HFF-Myc (cell line): ENCODE results near the gene TMEM198.

Source experiments
- DNase-seq: peaks from one replicate; pipeline ENCODE4 v3.0.0-alpha.2; 2011; ENCODE audit warnings: low read depth; ENCODE audit errors: extremely low read depth
- H3K4me3 ChIP-seq: replicated peaks from 2 replicates; pipeline ENCODE4 v1.5.1; 2011; ENCODE audit warnings: low read depth, mild to moderate bottlenecking, control low read depth, low read length
- TF ChIP-seq, protein P1 (sequence below): IDR thresholded peaks from 2 replicates; pipeline ENCODE4 v1.5.1; 2012; ENCODE audit warnings: mild to moderate bottlenecking, low read depth, low read length, control low read depth; ENCODE audit errors: missing control alignments

TMEM198 gene

GRCh38 chr2:219533930-219534661 lies 9.7 kb upstream of the TMEM198 start:
- no peak for DNase-seq
- H3K4me3 ChIP-seq, result no peak overlapping the region
- TF ChIP-seq, protein P1, sequence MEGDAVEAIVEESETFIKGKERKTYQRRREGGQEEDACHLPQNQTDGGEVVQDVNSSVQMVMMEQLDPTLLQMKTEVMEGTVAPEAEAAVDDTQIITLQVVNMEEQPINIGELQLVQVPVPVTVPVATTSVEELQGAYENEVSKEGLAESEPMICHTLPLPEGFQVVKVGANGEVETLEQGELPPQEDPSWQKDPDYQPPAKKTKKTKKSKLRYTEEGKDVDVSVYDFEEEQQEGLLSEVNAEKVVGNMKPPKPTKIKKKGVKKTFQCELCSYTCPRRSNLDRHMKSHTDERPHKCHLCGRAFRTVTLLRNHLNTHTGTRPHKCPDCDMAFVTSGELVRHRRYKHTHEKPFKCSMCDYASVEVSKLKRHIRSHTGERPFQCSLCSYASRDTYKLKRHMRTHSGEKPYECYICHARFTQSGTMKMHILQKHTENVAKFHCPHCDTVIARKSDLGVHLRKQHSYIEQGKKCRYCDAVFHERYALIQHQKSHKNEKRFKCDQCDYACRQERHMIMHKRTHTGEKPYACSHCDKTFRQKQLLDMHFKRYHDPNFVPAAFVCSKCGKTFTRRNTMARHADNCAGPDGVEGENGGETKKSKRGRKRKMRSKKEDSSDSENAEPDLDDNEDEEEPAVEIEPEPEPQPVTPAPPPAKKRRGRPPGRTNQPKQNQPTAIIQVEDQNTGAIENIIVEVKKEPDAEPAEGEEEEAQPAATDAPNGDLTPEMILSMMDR, result no peak

- no peak overlapping the region for H3K4me3 ChIP-seq
- no peak for DNase-seq
- TF ChIP-seq, protein P1, result no peak
Observed at GRCh38 chr2:219536425-219536824, 7.4 kb upstream of the TMEM198 start.

DNA sequence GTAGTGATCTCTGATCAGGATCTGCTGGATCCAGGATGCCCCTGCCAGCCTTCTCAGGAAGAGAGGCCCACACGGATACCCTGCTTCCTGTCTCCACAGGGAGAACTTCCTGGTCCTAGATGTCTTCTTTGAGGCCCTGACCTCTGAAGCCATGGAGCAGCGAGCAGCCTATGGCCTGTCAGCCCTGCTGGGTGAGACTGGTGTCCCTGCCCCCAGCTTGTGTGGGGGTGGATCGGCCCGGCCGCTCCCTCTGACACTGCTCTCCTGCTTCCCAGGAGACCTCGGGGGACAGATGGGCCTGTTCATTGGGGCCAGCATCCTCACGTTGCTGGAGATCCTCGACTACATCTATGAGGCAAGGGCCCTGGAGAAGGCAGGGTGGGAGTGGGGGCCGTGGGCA lies 6.9 kb upstream of the TMEM198 start:
- TF ChIP-seq, protein P1, result no peak
- H3K4me3 ChIP-seq, result no peak overlapping the region
- DNase-seq, result no peak

DNA sequence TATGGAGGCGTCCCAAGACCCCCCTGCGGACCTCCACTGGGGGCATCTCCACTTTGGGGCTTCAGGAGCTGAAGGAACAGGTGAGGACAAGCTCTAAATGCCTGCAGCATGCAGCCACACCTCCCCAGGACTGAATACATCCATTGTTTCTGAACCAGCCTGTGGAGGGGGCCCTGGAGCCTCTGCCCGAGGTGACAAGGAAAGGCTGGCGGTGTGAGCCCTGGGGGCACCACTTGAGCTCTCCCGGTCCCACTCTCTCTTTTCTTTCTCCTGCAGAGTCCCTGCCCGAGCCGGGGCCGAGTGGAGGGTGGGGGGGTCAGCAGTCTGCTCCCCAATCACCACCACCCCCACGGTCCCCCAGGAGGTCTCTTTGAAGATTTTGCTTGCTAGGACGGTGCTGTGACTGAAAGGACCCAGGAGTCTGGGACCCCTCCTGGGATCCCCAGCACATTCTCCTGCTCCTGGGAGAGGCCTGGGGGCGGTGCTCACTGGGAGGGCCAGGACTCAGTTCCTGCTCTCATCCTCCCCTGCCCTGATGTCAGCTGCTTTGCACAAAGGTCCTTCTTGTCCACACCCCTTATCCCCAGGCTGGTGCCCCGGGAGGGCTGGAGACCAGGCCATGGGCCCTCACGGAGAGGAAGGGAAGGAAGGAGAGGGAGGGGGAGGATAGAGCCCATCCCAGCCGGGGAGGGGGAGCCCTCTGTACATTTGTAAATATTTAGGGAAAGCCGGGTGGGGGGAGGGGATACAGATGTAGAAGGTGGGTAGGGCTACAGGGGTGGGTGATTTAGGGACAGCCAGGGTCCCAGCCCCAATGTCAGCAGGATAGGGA lies 6.0 kb upstream of the TMEM198 start:
- no peak for DNase-seq
- no peak overlapping the region for H3K4me3 ChIP-seq
- TF ChIP-seq, protein P1, result no peak

GRCh38 chr2:219538504-219538951 lies 5.3 kb upstream of the TMEM198 start:
- TF ChIP-seq, protein P1, result no peak
- no peak for DNase-seq
- H3K4me3 ChIP-seq, result no peak overlapping the region

GRCh38 chr2:219538956-219539788 lies 4.7 kb upstream of the TMEM198 start:
- H3K4me3 ChIP-seq, result no peak overlapping the region
- TF ChIP-seq, protein P1, result no peak
- no peak for DNase-seq
